Measurements from ENCODE around the gene GATAD2A.

GATAD2A gene

GRCh38 chr19:19545707-19546106 is 140.2 kb downstream of the GATAD2A start:
- H3K4me3 ChIP-seq (ENCODE audit: low read length): no peak overlapping the region
- TF ChIP-seq ZNF274 (IDR thresholded peaks at IDR 0.05; ENCODE audit: low read depth, low read length): no peak

- no peak for TF ChIP-seq ZNF274 (IDR thresholded peaks at IDR 0.05; ENCODE audit: low read depth, low read length)
- no peak overlapping the region for H3K4me3 ChIP-seq (ENCODE audit: low read length)
Measured at GRCh38 chr19:19546751-19547162, 141.3 kb downstream of the GATAD2A start.

GRCh38 chr19:19547674-19548336 is 142.3 kb downstream of the GATAD2A start:
- TF ChIP-seq ZNF274 (IDR thresholded peaks at IDR 0.05; ENCODE audit: low read depth, low read length): no peak

GRCh38 chr19:19548915-19549759 is 143.7 kb downstream of the GATAD2A start:
- TF ChIP-seq ZNF274 (IDR thresholded peaks at IDR 0.05; ENCODE audit: low read depth, low read length): no peak

More at GRCh38 chr19:19547674-19548336, 142.3 kb downstream of the GATAD2A start:
- no peak overlapping the region for H3K4me3 ChIP-seq (ENCODE audit: low read length)

GRCh38 chr19:19549804-19550464 is 144.5 kb downstream of the GATAD2A start:
- no peak overlapping the region for H3K4me3 ChIP-seq (ENCODE audit: low read length)
- no peak for TF ChIP-seq ZNF274 (IDR thresholded peaks at IDR 0.05; ENCODE audit: low read depth, low read length)

More at GRCh38 chr19:19548915-19549759, 143.7 kb downstream of the GATAD2A start:
- no peak overlapping the region for H3K4me3 ChIP-seq (ENCODE audit: low read length)

DNA sequence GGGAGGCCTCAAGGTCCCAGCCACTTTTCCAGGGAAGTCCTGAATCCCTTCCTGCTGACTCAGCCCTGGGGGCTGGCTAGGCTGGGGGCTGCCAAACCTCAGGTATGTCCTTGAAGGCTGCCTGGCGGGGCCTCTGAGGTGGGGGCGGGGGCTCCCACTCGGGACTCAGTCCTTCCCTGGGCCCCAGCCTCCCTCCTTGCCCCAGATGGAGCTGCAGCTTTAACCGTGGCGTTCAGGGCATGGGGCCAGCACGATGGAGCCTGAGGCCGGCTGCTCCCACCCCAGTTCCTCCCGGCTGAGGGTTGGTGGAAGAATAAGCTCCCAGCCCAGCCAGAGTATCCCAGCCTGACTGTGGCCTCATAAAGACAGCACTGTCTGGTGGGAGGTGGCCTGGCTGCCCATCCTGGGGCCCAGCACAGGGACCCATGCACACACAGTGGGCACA is 145.0 kb downstream of the GATAD2A start:
- no peak for TF ChIP-seq ZNF274 (IDR thresholded peaks at IDR 0.05; ENCODE audit: low read depth, low read length)
- H3K4me3 ChIP-seq (ENCODE audit: low read length): no peak overlapping the region

DNA sequence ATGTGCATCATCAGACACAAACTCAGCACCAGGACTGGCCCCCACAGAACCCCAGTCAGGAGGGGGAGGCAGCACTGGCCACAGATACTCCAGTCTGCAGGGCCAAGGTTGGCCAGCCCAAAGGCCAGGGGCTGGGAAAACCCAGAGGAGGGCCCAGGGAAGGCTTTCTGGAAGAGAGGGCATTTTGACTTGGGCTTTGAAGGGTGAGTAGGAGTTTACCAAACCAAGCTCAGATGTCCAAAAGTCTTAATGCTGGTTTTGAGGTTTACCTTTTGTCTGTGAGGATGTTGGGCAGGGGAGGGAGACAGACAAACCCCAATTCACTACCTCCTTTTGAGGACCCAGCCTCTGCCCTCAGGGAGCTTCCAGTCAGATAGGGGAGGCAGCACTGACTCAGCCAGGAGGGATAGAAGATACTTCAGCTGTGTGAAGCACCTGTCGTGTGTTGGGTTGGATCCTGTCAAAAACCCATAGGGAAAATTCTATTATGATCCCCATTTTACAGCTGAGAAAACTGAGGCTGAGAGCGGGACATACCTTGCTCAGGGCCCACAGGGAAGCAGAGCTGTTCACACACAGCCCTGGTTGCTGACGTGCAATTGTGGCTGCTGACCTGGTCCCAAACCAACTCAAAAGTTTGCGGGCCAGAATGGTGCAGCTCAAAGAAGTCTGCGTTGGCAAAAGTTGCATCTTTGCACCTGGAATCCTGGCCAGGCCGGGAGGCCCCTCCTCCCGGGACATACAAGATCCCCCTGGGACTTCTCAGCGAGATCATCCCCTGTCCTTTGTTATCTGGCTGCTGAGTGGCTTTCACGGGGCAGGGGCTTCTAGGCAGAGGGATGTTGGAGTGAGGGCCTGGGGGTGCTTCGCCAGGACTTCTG is 145.7 kb downstream of the GATAD2A start:
- H3K4me3 ChIP-seq (ENCODE audit: low read length): no peak overlapping the region
- no peak for TF ChIP-seq ZNF274 (IDR thresholded peaks at IDR 0.05; ENCODE audit: low read depth, low read length)

- no peak overlapping the region for H3K4me3 ChIP-seq (ENCODE audit: low read length)
- no peak for TF ChIP-seq ZNF274 (IDR thresholded peaks at IDR 0.05; ENCODE audit: low read depth, low read length)
Measured at GRCh38 chr19:19551853-19552192, 146.3 kb downstream of the GATAD2A start.

- no peak for TF ChIP-seq ZNF274 (IDR thresholded peaks at IDR 0.05; ENCODE audit: low read depth, low read length)
- H3K4me3 ChIP-seq (ENCODE audit: low read length): no peak overlapping the region
Measured at GRCh38 chr19:19552798-19553197, 147.3 kb downstream of the GATAD2A start.

- H3K4me3 ChIP-seq (ENCODE audit: low read length): no peak overlapping the region
Measured at GRCh38 chr19:19553670-19554069, 148.2 kb downstream of the GATAD2A start.

GRCh38 chr19:19554074-19555023 is 148.9 kb downstream of the GATAD2A start:
- no peak overlapping the region for H3K4me3 ChIP-seq (ENCODE audit: low read length)
- no peak for TF ChIP-seq ZNF274 (IDR thresholded peaks at IDR 0.05; ENCODE audit: low read depth, low read length)

More at GRCh38 chr19:19553670-19554069, 148.2 kb downstream of the GATAD2A start:
- TF ChIP-seq ZNF274 (IDR thresholded peaks at IDR 0.05; ENCODE audit: low read depth, low read length): no peak

DNA sequence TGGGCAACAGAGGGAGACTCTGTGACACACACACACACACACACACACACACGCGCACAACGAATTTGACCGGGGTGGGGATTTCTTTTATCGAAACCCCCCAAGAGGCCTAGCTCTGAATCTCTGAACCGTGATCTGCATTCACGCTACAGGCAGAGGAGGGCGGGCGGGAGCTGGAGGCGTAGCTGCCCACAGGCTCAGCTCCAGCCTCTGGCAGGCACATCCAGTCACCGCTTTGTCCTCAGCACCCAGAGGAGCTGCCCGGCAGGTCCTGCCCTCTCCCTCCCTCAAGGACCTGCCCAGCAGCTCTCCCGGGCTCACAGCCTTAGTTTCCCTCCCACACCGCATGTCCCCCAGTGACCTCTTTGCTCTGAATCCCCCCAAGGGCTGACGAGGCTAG is 152.6 kb downstream of the GATAD2A start:
- no peak for TF ChIP-seq ZNF274 (IDR thresholded peaks at IDR 0.05; ENCODE audit: low read depth, low read length)
- no peak overlapping the region for H3K4me3 ChIP-seq (ENCODE audit: low read length)
